Stimulated activated CD8-positive, alpha-beta memory T cell treated with anti-CD3 and anti-CD28 coated beads, Interleukin-7, amount 100 ng/mL, for 24 hours (primary cell): ENCODE data around the gene CUTA.
"Not testable (repeated sequence)": the region's sequence is repeated elsewhere in the genome, so short reads cannot be mapped to it uniquely, and the experiment has no call there.

ENCODE experiments used
- DNase-seq: peaks from one replicate; pipeline ENCODE4 v3.0.0-alpha.2; 2020; ENCODE audit warnings: low read depth

Gene CUTA

GRCh38 chr6:33367715-33368025, 50.2 kb downstream of the CUTA start:
- DNase-seq = not testable (repeated sequence)

DNA sequence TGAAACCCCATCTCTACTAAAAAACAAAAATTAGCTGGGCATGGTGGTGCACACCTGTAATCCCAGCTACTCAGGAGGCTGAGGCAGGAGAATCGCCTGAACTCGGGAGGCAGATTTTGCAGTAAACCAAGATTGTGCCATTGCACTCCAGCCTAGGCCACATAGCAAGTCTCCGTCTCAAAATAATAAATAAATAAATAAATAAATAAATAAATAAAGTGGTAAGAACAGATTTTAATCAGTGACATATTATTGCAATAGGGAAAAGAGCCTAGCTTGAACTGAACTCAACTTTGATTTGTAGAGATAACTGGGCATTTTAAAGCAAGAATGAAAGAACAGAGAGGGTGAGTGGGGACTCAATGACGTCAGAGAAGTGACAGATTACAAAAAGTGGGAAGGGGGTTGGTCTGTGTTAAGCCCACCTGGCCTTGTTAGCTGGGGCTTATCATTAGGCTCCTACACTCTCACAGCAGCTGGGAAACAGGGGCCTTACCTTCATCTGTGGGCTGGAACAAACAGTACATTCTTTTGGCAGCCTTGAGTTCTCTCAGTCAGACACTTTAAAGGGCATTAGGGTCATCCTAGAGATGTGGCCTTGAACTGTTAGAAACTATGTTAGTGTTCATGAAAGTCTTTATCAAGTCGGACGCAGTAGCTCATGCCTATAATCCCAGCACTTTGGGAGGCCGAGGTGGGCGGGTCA, 50.7 kb downstream of the CUTA start:
- no peak for DNase-seq
